ENCODE data around the gene C22orf23.

DNA sequence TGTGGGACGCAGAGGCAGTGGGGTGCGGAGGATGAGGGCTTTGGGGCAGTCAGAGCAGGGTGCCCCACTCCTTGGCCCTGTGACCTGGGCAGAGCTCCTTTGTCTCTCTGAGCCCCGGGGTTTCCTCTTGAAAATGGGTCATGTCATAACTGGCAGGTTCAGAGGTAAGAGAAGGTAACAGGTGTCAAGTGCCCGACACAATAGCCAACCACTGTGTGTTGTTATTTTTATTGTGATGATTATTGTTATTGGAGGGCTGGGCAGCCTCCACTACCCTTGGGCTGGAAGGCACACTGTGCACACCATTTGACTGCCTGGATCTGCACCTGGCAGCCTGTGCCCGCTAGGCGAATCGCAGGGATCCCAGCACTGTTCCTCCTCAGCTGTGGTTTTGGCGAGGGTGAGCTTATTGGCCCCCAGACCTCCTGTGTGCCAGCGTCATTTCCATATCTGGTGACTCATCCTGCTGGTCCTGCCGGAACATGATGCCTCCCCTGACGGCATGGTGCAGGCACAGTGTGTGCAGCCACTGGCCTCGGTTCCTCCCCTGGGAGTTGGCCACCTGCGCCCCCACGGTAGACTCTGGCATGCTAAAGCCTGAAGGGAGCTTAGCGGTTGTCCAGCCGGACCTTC, 46.4 kb upstream of the C22orf23 start:
- TF ChIP-seq, protein P1, sequence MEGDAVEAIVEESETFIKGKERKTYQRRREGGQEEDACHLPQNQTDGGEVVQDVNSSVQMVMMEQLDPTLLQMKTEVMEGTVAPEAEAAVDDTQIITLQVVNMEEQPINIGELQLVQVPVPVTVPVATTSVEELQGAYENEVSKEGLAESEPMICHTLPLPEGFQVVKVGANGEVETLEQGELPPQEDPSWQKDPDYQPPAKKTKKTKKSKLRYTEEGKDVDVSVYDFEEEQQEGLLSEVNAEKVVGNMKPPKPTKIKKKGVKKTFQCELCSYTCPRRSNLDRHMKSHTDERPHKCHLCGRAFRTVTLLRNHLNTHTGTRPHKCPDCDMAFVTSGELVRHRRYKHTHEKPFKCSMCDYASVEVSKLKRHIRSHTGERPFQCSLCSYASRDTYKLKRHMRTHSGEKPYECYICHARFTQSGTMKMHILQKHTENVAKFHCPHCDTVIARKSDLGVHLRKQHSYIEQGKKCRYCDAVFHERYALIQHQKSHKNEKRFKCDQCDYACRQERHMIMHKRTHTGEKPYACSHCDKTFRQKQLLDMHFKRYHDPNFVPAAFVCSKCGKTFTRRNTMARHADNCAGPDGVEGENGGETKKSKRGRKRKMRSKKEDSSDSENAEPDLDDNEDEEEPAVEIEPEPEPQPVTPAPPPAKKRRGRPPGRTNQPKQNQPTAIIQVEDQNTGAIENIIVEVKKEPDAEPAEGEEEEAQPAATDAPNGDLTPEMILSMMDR (conservative IDR thresholded peaks at IDR 0.05): no peak
- no peak for TF ChIP-seq ZFX (IDR thresholded peaks at IDR 0.05)
